OCI-LY7 (cell line): ENCODE data around the gene DLEC1. TPM values are rescaled to one million over a fixed set of nuclear protein-coding genes. Genes with fewer than 3 reads are reported as not detected.

Experiments
- BruUV-seq: library from RNA; stranded (reverse); fragments of 400-500 nt; replicated peaks from 2 replicates; lab custom pipeline; 2021; lab: Mats Ljungman, UMichigan
- CTCF ChIA-PET: fragments of 300-600 bp; sonication (Branson Sonifier 250); formaldehyde crosslinking; loops from one replicate; lab custom pipeline; 2022; ENCODE audit warnings: antibody characterized with exemption; ENCODE audit not compliant: unreplicated experiment; lab: Charles Lee
- POLR2A ChIA-PET: fragments of 300-600 bp; sonication (Branson Sonifier 250); formaldehyde crosslinking; loops from one replicate; lab custom pipeline; 2022; ENCODE audit warnings: antibody characterized with exemption; lab: Charles Lee
- DNase-seq: peaks from one replicate; pipeline ENCODE4 v3.0.0-alpha.2; 2015; ENCODE audit warnings: low spot score
- H2AFZ ChIP-seq: fragments of 200-600 bp; sonication (generic), shearing (Covaris generic); 2 replicates; pipeline ENCODE4 v1.6.1; 2014; ENCODE audit warnings: mild to moderate bottlenecking, antibody characterized with exemption, low read length, moderate library complexity
- H3K27ac ChIP-seq: fragments of 200-600 bp; sonication (generic); 2 replicates; pipeline ENCODE4 v1.5.1; 2014; ENCODE audit warnings: mixed run types, low read depth, mild to moderate bottlenecking, moderate library complexity, low read length, inconsistent platforms; ENCODE audit not compliant: poor library complexity, severe bottlenecking
- H3K36me3 ChIP-seq: fragments of 200-600 bp; sonication (generic); 2 replicates; pipeline ENCODE4 v1.6.1; 2014; ENCODE audit warnings: mild to moderate bottlenecking, antibody characterized with exemption, low read length, moderate library complexity, mixed read lengths; ENCODE audit not compliant: insufficient read depth
- H3K4me1 ChIP-seq: fragments of 200-600 bp; sonication (generic); 2 replicates; pipeline ENCODE4 v1.5.1; 2014; ENCODE audit warnings: mild to moderate bottlenecking, low read length; ENCODE audit not compliant: insufficient read depth, poor library complexity, severe bottlenecking
- H3K4me2 ChIP-seq: fragments of 200-600 bp; sonication (generic); 2 replicates; pipeline ENCODE4 v1.6.1; 2014; ENCODE audit warnings: mild to moderate bottlenecking, low read length
- H3K4me3 ChIP-seq: fragments of 200-600 bp; sonication (generic); 2 replicates; pipeline ENCODE4 v1.5.1; 2014; ENCODE audit warnings: mild to moderate bottlenecking, low read depth, low read length; ENCODE audit not compliant: poor library complexity, severe bottlenecking
- H3K79me2 ChIP-seq: fragments of 200-600 bp; sonication (generic); 2 replicates; pipeline ENCODE4 v1.6.1; 2016; ENCODE audit warnings: low read depth, mild to moderate bottlenecking, low read length, moderate library complexity, mixed read lengths; ENCODE audit not compliant: insufficient read depth
- H3K9me2 ChIP-seq: fragments of 200-600 bp; sonication (generic); 2 replicates; pipeline ENCODE4 v1.6.1; 2016; ENCODE audit warnings: mild to moderate bottlenecking, low read length, mixed read lengths; ENCODE audit not compliant: insufficient read depth
- H3K9me3 ChIP-seq: fragments of 200-600 bp; sonication (generic); 2 replicates; pipeline ENCODE4 v1.6.1; 2014; ENCODE audit warnings: mild to moderate bottlenecking, mixed run types, low read length, mixed read lengths
- H4K20me1 ChIP-seq: fragments of 200-600 bp; sonication (generic); 2 replicates; pipeline ENCODE4 v1.6.1; 2014; ENCODE audit warnings: mild to moderate bottlenecking, antibody characterized with exemption, low read length, moderate library complexity, mixed read lengths; ENCODE audit not compliant: insufficient read depth
- CTCF ChIP-seq: fragments of 200-600 bp; sonication (generic); conservative IDR thresholded peaks from 2 replicates; pipeline ENCODE4 v1.5.1; 2014; ENCODE audit warnings: mild to moderate bottlenecking, antibody characterized with exemption, low read length, moderate library complexity, mixed read lengths
- EZH2phosphoT487 ChIP-seq: fragments of 200-600 bp; sonication (generic); IDR thresholded peaks from 2 replicates; pipeline ENCODE4 v1.6.1; 2018; ENCODE audit warnings: low read depth, borderline replicate concordance, mild to moderate bottlenecking, mixed run types, antibody characterized with exemption, low read length, moderate library complexity, mixed read lengths
- intact Hi-C: fragments of 100-400 bp; cut with micrococcal nuclease; formaldehyde crosslinking; loops from one replicate; pipeline ENCODE4 v1.10.0; 2022; ENCODE audit not compliant: unreplicated experiment
- total RNA-seq, 2 experiments: library from RNA; depleted of rRNA in 1 of 2; stranded (reverse); fragments of >200 nt in 1 of 2; shearing (Covaris generic) in 1 of 2; gene quantifications; 2 replicates each; pipeline ENCODE4 v1.2.3, GENCODE V29; 2014 to 2022

Gene DLEC1
- total RNA-seq, 2 experiments from 2014 or later = 0.13 TPM; not detected in 1

- ChIA-PET CTCF (interaction anchor here (0.5 kb wide), 1 partner anchor 11 kb away, joined by 3 read pairs; no protein-coding TSS in a partner anchor), POLR2A (interaction anchor here (0.7 kb wide), 1 partner anchor 67 kb away, joined by 5 read pairs; no protein-coding TSS in a partner anchor)
- intact Hi-C loops = loop anchor here (1.0 to 5.0 kb wide), 3 partner anchors 180 to 361 kb away; partner anchors contain the start of gene XYLB
- TF ChIP-seq EZH2phosphoT487 (no peak), CTCF (peak; percentile 86)
- Histone ChIP-seq H3K4me2 (no peak overlapping the region), H3K27ac (no peak overlapping the region), H2AFZ (no peak overlapping the region), H3K36me3 (peaks cover 19% of the 10 kb centered on the region), H3K79me2 (no peaks in the 10 kb centered on the region), H3K4me3 (no peak overlapping the region), H3K9me2 (no peaks in the 10 kb centered on the region), H3K9me3 (no peaks in the 10 kb centered on the region), H4K20me1 (no peaks in the 10 kb centered on the region; the same call in 1 of the 2 replicates), H3K4me1 (no peaks in the 10 kb centered on the region)
- peak; percentile 75 for DNase-seq
- BruUV-seq = no TSS peak
Observed at GRCh38 chr3:38117748-38118420, 78.9 kb downstream of the DLEC1 start.

GRCh38 chr3:38118421-38119247 is 79.6 kb downstream of the DLEC1 start:
- H4K20me1 ChIP-seq = no peaks in the 10 kb centered on the region; the same call in 1 of the 2 replicates
- TF ChIP-seq CTCF (no peak), EZH2phosphoT487 (no peak)
- H3K27ac ChIP-seq = no peak overlapping the region
- CTCF ChIA-PET = interaction anchor here (0.6 kb wide), 1 partner anchor 363 kb away, joined by 3 read pairs; no protein-coding TSS in a partner anchor
- POLR2A ChIA-PET = interaction anchor here (1.2 kb wide), 1 partner anchor 44 kb away, joined by 3 read pairs; no protein-coding TSS in a partner anchor
- no peak overlapping the region for H3K4me2 ChIP-seq
- no peak overlapping the region for H3K4me3 ChIP-seq
- H3K4me1 ChIP-seq = no peaks in the 10 kb centered on the region
- peaks cover 25% of the 10 kb centered on the region for H3K36me3 ChIP-seq
- no peaks in the 10 kb centered on the region for H3K79me2 ChIP-seq
- no TSS peak for BruUV-seq
- H3K9me2 ChIP-seq = no peaks in the 10 kb centered on the region
- intact Hi-C loops = loop anchor here (1.0 to 5.0 kb wide), 3 partner anchors 180 to 361 kb away; partner anchors contain the start of gene XYLB
- H3K9me3 ChIP-seq = no peaks in the 10 kb centered on the region
- H2AFZ ChIP-seq = no peak overlapping the region
- no peak for DNase-seq
